ENCODE measurements around the gene CAMKMT.

The CAMKMT gene

DNA sequence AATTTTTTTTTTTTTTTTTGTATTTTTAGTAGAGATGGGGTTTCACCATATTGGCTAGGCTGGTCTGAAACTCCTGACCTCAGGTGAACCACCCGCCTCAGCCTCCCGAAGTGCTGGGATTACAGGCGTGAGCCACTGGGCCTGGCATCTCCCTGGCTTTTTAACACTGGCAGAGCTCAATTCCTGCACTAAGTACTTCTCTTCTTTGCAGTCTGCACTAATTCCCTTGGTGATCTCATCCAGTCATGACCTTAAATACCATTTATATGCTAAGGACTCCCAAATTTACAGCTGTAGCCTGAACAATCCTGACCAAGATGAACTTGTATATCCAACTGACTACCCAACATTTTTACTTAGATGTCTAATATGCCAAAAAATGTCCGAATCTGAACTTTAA, 10.7 kb upstream of the CAMKMT start:
- DNase-seq = no peak
- no peak overlapping the region for H3K4me3 ChIP-seq (ENCODE audit: low read depth, low read length)
- H3K27ac ChIP-seq = no peak overlapping the region
- in situ Hi-C loops (cut with HindIII; ENCODE audit: low pct_ligation_motif_present, low sequenced_read_pairs) = no loop called here
- H3K27me3 ChIP-seq (replicated peaks) = no peaks in the 10 kb centered on the region
- H3K36me3 ChIP-seq (replicated peaks) = no peaks in the 10 kb centered on the region
- TF ChIP-seq CTCF (IDR thresholded peaks at IDR 0.05; ENCODE audit: low read depth, low read length, missing control alignments) = no peak

DNA sequence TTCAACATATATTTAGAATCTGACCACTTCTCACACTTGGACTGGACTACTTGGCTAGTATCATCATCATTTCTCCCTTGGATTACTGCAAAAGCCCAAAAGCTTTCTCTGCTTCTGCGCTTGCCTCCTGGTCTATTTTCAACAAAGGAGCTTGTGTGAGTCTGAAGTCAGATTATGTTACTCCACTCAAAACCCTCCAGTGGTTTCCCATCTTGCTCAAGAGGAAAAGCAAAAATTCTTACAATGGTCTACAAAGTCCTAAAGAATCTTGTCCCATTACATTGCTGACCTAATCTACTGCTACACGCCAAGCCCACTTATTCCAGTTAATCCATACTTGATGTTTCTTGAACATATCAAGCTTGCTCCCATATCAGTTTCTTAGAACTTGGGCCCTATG, 10.1 kb upstream of the CAMKMT start:
- TF ChIP-seq CTCF (IDR thresholded peaks at IDR 0.05; ENCODE audit: low read depth, low read length, missing control alignments) = no peak
- Histone ChIP-seq H3K36me3 (replicated peaks) (no peaks in the 10 kb centered on the region), H3K4me3 (ENCODE audit: low read depth, low read length) (no peak overlapping the region), H3K27me3 (replicated peaks) (no peaks in the 10 kb centered on the region), H3K27ac (no peak overlapping the region)
- in situ Hi-C loops (cut with HindIII; ENCODE audit: low pct_ligation_motif_present, low sequenced_read_pairs) = no loop called here
- DNase-seq = no peak

- no peak for TF ChIP-seq CTCF (IDR thresholded peaks at IDR 0.05; ENCODE audit: low read depth, low read length, missing control alignments)
- H3K4me3 ChIP-seq (ENCODE audit: low read depth, low read length) = no peak overlapping the region
These were observed 9.2 kb upstream of the CAMKMT start for GRCh38 chr2:44352510-44352909.

GRCh38 chr2:44354761-44355160, 7.0 kb upstream of the CAMKMT start:
- in situ Hi-C loops (cut with HindIII; ENCODE audit: low pct_ligation_motif_present, low sequenced_read_pairs) = no loop called here
- H3K27me3 ChIP-seq (replicated peaks) = no peaks in the 10 kb centered on the region
- DNase-seq = no peak
- H3K4me3 ChIP-seq (ENCODE audit: low read depth, low read length) = no peak overlapping the region
- no peak for TF ChIP-seq CTCF (IDR thresholded peaks at IDR 0.05; ENCODE audit: low read depth, low read length, missing control alignments)
- H3K36me3 ChIP-seq (replicated peaks) = no peaks in the 10 kb centered on the region
- H3K27ac ChIP-seq = no peak overlapping the region

More at GRCh38 chr2:44352510-44352909, 9.2 kb upstream of the CAMKMT start:
- Histone ChIP-seq H3K27me3 (replicated peaks) (no peaks in the 10 kb centered on the region), H3K27ac (no peak overlapping the region), H3K36me3 (replicated peaks) (no peaks in the 10 kb centered on the region)
- no peak for DNase-seq
- in situ Hi-C loops (cut with HindIII; ENCODE audit: low pct_ligation_motif_present, low sequenced_read_pairs) = no loop called here

GRCh38 chr2:44358503-44358902, 3.2 kb upstream of the CAMKMT start:
- in situ Hi-C loops (cut with HindIII; ENCODE audit: low pct_ligation_motif_present, low sequenced_read_pairs) = no loop called here
- no peaks in the 10 kb centered on the region for H3K36me3 ChIP-seq (replicated peaks)
- DNase-seq = peak; percentile 73
- H3K27ac ChIP-seq = no peak overlapping the region
- H3K4me3 ChIP-seq (ENCODE audit: low read depth, low read length) = no peak overlapping the region
- H3K27me3 ChIP-seq (replicated peaks) = no peaks in the 10 kb centered on the region
- TF ChIP-seq CTCF (IDR thresholded peaks at IDR 0.05; ENCODE audit: low read depth, low read length, missing control alignments) = no peak

DNA sequence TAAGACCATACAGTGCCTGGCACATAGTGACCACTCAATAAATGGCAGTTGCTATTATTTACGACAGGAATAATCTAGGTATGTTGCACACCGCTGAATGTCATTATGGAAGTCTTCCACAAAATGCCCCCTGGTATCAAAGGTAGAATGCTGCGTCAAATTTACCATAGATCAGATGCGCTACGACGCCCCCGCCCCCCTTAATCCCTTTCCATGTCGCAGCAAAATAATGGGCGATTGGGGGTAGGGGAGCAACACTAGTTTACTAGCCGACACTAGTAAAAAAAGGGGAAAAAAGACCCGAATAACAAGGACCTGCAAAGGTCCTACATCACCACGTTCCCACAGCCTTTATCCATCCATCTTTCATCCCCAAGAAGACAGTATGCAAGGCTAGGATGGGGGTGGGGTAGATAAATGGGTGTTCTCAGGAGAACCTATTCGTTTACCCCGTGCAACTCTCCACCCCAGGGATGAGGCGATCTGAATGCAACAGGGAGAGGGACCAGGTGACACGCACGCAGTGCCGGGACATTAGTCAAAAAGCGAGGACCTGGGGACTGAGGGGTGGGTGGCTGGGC, 908 bp upstream of the CAMKMT start:
- no peaks in the 10 kb centered on the region for H3K27me3 ChIP-seq (replicated peaks)
- H3K27ac ChIP-seq = peak overlapping the region; percentile 100
- peak overlapping the region; percentile 97 for H3K4me3 ChIP-seq (ENCODE audit: low read depth, low read length)
- H3K36me3 ChIP-seq (replicated peaks) = no peaks in the 10 kb centered on the region
- in situ Hi-C loops (cut with HindIII; ENCODE audit: low pct_ligation_motif_present, low sequenced_read_pairs) = no loop called here
- peak; percentile 6 for DNase-seq
- no peak for TF ChIP-seq CTCF (IDR thresholded peaks at IDR 0.05; ENCODE audit: low read depth, low read length, missing control alignments)

All from brain microvascular endothelial cell (primary cell).